Frontal cortex (tissue), 4 donors: ENCODE data around the gene STAB2. TPM values are rescaled to one million over a fixed set of nuclear protein-coding genes. Genes with fewer than 3 reads are reported as not detected.
"Not testable (repeated sequence)": the region's sequence is repeated elsewhere in the genome, so short reads cannot be mapped to it uniquely, and the experiment has no call there.

Source experiments
- DNase-seq, 2 donors: peaks; one replicate each; pipeline ENCODE4 v3.0.0; 2012; ENCODE audit warnings: low spot score in 2 of 2
- FAIRE-seq: peaks from 2 replicates; lab custom pipeline; 2012; peaks lifted over from hg19 to GRCh38; lab: Jason Lieb, UNC
- total RNA-seq: library from RNA; depleted of rRNA; stranded (reverse); fragments of >200 nt; gene quantifications from one replicate; pipeline ENCODE4 v1.2.3, GENCODE V29; 2014
- donor health status: control.
- donor health status: control.
- donor health status: control.

The STAB2 gene
- total RNA-seq, 1 donor from 2014 or later = not detected

DNA sequence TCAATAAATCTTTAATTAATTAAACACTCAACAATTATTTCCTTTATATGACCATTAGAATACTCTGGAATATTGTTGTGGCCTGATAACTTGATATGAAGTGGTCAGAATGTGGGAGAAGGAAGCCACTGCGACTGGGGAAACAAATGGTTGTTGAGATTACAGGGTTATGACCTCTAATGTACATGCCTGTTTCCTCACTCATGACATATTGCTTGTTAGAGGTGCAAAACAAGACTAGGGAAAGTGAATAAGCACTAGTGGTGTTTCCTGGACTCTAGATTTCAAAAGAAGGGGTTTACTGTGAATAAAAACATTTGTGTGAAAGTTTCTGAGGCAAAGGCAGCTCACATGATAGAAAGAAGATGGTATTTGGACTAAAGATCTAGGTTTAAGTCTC, 53.3 kb downstream of the STAB2 start:
- FAIRE-seq = no peak
- no peak for DNase-seq

- FAIRE-seq = no peak
- no peak for DNase-seq
Measured at GRCh38 chr12:103640831-103641230, 53.8 kb downstream of the STAB2 start.

DNA sequence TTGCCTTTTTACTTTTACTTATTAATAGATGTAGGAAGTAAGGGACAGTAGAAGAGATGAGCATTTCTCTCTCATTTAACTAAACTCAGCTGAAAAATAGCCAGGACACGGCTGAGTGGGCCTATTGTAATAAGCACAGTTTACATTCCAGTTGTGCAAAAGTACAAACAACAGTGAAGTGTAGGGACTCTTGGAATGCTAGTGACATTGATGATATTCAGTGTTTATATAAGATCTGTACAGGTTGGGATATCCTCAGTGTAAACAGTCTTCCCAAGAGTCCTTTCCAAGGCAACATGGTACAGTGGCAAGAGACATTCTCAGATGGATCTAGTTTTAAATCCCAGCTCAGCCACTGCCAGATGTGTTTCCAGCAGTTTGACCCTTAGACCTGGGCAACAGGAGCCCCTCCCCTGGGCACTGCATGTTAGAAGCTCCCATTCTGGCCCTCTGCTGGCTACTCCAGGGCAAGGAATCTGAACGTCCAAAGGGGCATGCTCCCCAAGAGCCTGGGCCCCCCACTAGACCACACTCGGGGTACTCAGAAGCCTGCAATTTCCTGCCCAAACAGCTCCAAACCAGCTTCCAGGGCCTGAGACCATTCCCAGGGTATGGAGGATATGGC, 55.3 kb downstream of the STAB2 start:
- FAIRE-seq = no peak
- DNase-seq = no peak

GRCh38 chr12:103645202-103645601, 58.1 kb downstream of the STAB2 start:
- FAIRE-seq (no peak), DNase-seq (no peak)

- DNase-seq (peak in 1 of 2 donors; percentile 21), FAIRE-seq (no peak)
Measured at GRCh38 chr12:103647267-103647666, 60.2 kb downstream of the STAB2 start.

GRCh38 chr12:103652808-103653207, 65.7 kb downstream of the STAB2 start:
- DNase-seq (no peak), FAIRE-seq (no peak)

DNA sequence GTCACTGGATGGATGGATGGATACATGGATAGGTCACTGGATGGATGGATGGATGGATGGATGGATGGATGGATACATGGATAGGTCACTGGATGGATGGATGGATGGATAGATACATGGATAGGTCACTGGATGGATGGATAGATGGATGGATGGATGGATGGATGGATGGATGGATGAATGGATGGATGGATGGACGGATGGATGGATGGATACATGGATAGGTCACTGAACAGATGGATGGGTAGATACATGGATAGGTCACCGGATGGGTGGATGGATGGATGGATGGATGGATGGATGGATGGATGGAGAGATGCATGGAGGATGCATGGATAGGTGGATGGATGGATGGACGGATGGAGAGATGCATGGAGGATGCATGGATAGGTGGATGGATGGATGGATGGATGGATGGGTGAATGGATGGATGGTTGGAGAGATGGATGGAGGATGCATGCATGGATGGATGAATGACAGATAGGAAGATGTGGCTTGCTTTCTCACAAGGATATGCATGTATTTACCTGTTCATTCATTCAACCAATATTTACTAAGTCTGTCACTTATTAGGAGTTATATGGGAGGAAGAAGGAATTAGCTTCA, 66.6 kb downstream of the STAB2 start:
- not testable (repeated sequence) for DNase-seq, FAIRE-seq

GRCh38 chr12:103654816-103655215, 67.7 kb downstream of the STAB2 start:
- DNase-seq = no peak
- no peak for FAIRE-seq

DNA sequence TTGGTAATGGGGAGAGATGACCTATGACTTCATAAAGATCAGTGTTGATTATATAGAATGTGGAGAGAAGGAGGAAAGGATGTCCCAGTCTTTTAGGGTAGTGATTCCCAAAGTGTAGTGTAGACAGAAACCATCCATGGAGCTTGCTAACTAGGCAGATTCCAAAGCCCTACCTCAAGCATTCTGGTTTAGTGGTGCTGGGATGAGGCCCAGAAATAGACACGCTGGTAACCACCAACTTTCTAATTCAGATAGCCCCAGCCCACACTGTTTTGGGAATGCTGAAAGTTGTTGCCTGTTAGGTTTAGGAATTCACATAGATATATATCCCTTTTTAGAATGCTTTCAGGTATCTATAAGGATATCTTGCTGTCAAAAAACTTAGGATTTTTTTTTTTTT, 69.2 kb downstream of the STAB2 start:
- FAIRE-seq (no peak), DNase-seq (no peak)

GRCh38 chr12:103657331-103657730, 70.3 kb downstream of the STAB2 start:
- DNase-seq (no peak), FAIRE-seq (no peak)

- FAIRE-seq = no peak
Measured at GRCh38 chr12:103664626-103665025, 77.6 kb downstream of the STAB2 start.

GRCh38 chr12:103665971-103666370, 78.9 kb downstream of the STAB2 start:
- DNase-seq = no peak

More at GRCh38 chr12:103664626-103665025, 77.6 kb downstream of the STAB2 start:
- DNase-seq = no peak

GRCh38 chr12:103667125-103667524, 80.1 kb downstream of the STAB2 start:
- DNase-seq (no peak), FAIRE-seq (no peak)

More at GRCh38 chr12:103665971-103666370, 78.9 kb downstream of the STAB2 start:
- no peak for FAIRE-seq

DNA sequence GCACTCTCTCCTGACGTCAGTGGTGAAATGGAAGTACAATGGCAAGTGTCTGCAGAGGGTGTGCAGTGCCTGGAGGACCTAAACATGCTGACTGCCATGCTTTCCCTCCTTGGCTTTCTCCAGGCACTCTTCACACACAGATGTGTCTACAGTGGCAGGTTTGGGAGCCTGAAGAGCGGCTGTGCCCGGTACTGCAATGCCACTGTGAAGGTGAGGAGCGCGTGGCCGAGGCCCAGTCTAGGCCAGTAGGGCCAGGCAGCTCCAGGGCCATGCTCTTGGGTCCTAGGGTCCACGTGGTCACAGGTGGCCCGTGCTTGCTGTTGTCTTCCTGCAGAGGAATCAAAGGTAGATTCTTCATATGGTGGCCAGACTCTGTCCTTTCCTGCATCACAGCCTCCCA, 81.4 kb downstream of the STAB2 start:
- DNase-seq (no peak), FAIRE-seq (no peak)

DNA sequence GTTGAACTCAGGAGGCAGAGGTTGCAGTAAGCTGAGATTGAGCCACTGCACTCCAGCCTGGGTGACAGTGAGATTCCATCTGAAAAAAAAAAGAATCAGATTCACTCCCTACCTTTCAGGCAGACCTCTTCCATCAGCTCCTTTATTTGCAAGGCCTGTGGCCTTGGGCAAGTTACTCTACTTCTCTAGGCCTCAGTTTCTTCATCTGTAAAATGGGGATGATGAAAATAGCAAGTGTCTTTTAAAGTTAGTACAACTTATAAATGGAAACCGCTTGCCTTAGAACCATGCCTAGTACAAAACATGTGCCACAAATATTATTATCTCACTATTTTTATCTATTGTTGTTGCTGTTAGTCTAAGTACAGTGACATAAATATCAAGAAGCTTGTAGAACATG, 84.3 kb downstream of the STAB2 start:
- DNase-seq (no peak), FAIRE-seq (no peak)

DNA sequence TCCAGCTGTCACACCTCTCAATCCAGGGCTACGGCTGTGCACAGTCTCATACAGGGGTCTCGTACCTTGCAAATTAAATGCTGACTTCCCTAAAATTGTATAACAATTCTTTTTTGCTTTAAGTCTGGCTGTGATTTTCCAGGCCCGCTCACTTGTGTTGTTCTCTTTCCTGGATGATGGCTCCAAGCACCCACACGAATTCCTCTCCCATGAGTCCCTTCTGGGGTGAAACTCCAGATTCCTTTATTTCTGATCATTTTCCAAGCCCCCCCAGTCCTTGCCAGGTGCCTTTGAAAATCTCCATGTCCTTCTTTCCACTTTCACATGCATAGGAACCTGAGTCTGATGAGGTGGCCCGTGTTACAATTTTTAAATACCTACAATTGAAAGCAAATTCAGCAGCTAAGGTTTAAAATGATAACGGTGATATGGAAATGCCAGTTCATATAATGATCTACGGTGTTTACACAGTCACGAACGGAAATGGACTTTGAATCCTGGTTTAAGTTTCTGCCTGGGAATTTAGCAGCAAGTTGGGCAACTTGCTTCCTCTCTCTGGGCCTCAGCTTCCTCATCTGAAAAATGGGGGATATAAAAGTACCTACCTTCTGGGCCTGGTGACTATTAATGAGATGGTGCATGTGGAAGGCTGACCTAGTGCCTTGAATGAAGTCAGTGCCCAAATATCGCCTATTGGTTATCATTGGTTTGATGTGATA, 85.5 kb downstream of the STAB2 start:
- no peak for DNase-seq
- FAIRE-seq = no peak

- no peak for DNase-seq
- no peak for FAIRE-seq
Measured at GRCh38 chr12:103673487-103673886, 86.4 kb downstream of the STAB2 start.

DNA sequence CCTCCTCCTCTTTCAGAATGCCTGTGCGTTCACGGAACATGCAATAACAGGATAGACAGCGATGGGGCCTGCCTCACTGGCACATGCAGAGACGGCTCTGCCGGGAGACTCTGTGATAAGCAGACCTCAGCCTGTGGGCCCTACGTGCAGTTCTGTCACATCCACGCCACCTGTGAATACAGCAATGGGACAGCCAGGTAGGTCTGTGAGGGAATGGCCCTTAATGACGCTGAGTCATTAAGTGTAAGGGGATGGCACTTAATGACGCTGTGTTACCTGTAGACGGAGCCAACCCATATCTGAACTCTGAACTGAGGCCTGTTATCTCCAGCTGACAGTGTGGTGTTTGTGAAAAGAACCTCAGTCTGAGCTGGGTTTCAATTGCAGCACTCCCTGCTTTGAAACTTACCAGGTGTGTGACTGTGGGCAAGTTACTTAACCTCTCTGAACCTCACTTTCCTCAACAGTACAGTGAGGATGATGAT, 86.9 kb downstream of the STAB2 start:
- DNase-seq = no peak
- no peak for FAIRE-seq

- FAIRE-seq (no peak), DNase-seq (no peak)
Measured at GRCh38 chr12:103676893-103677292, 89.8 kb downstream of the STAB2 start.

DNA sequence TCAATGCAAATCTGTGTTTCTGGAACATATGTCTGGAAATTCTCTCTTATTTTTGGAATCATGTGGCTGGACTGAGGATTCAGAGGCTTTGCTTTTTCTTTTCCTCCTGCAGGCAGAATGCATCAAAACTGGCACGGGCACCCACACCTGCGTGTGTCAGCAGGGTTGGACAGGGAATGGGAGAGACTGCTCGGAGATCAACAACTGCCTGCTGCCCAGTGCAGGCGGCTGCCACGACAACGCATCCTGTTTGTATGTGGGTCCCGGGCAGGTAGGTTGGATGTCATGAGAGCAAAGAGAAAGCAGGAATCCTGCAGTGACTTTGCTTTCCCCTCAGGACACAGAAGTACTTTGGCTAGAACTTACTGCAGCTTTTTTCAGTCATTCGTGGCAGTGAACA, 90.3 kb downstream of the STAB2 start:
- FAIRE-seq (no peak), DNase-seq (no peak)

DNA sequence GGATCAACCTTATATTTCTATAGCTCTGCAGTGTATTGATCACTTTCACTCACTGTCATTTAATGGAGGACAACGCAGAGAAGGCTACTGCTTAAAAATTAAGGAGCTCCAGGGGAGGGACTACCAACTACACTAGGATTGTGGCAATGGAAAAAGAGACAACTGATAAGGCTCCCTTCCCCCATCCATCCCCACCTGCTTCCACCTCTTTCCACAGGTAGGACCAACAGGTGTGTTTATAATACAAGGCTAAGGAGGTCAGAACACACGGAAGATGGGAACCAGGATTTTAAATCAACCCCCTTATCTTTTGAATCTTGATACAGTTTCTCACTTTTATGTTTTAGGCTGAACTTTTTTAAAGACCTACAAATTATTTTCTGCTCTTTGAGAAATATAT, 90.8 kb downstream of the STAB2 start:
- FAIRE-seq (no peak), DNase-seq (no peak)
